BE2C (cell line): ENCODE measurements around the gene RARA.

Experiments
- DNase-seq: peaks from one replicate; pipeline ENCODE4 v3.0.0-alpha.2; 2020
- H3K27me3 ChIP-seq: fragments of 250-450 bp; sonication (Bioruptor Pico); 2 replicates; pipeline ENCODE4 v1.5.1; 2020; ENCODE audit warnings: mild to moderate bottlenecking
- H3K36me3 ChIP-seq: fragments of 250-450 bp; sonication (Bioruptor Pico); 2 replicates; pipeline ENCODE4 v1.5.1; 2020; ENCODE audit warnings: mild to moderate bottlenecking
- H3K4me1 ChIP-seq: fragments of 250-450 bp; sonication (Bioruptor Pico); 2 replicates; pipeline ENCODE4 v1.5.1; 2020
- H3K4me3 ChIP-seq: 2 replicates; pipeline ENCODE4 v1.5.1; 2011; ENCODE audit warnings: low read depth, low read length
- H3K9me3 ChIP-seq: fragments of 250-450 bp; sonication (Bioruptor Pico); 2 replicates; pipeline ENCODE4 v1.5.1; 2020
- CTCF ChIP-seq: IDR thresholded peaks from 2 replicates; pipeline ENCODE4 v1.5.1; 2012; ENCODE audit warnings: mild to moderate bottlenecking, low read depth, low read length

The RARA gene

DNA sequence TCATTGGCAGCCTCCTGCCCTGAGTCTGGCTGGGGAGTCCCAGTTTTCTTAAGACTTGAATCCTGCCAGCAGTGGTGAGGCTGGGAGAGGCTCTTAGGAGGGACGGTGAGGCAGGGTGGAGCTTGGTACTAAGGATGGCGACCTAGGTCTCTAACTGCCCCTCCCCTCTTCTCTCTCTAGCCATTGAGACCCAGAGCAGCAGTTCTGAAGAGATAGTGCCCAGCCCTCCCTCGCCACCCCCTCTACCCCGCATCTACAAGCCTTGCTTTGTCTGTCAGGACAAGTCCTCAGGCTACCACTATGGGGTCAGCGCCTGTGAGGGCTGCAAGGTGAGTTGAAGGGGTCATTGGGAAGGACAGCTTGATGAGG is 39.1 kb downstream of the RARA start:
- Histone ChIP-seq H3K4me3 (no peak overlapping the region), H3K27me3 (no peaks in the 10 kb centered on the region), H3K9me3 (no peaks in the 10 kb centered on the region), H3K36me3 (peaks cover 35% of the 10 kb centered on the region), H3K4me1 (peaks cover 79% of the 10 kb centered on the region)
- no peak for DNase-seq
- no peak for TF ChIP-seq CTCF

- H3K4me1 ChIP-seq, result peaks cover 81% of the 10 kb centered on the region
- peaks cover 40% of the 10 kb centered on the region for H3K36me3 ChIP-seq
- peak; percentile 51 for DNase-seq
- H3K4me3 ChIP-seq, result no peak overlapping the region
- H3K27me3 ChIP-seq, result no peaks in the 10 kb centered on the region
- no peak for TF ChIP-seq CTCF
- H3K9me3 ChIP-seq, result no peaks in the 10 kb centered on the region
Observed at GRCh38 chr17:40348562-40349476, 39.8 kb downstream of the RARA start.

GRCh38 chr17:40349477-40349894 is 40.5 kb downstream of the RARA start:
- Histone ChIP-seq H3K27me3 (no peaks in the 10 kb centered on the region), H3K4me3 (peak overlapping the region; percentile 36; the same call in 1 of the 2 replicates), H3K9me3 (no peaks in the 10 kb centered on the region), H3K36me3 (peaks cover 46% of the 10 kb centered on the region), H3K4me1 (peaks cover 81% of the 10 kb centered on the region)
- no peak for DNase-seq
- TF ChIP-seq CTCF, result no peak

- peak; percentile 88 for DNase-seq
- peaks cover 81% of the 10 kb centered on the region for H3K4me1 ChIP-seq
- peak overlapping the region; percentile 36 for H3K4me3 ChIP-seq
- H3K27me3 ChIP-seq, result no peaks in the 10 kb centered on the region
- no peaks in the 10 kb centered on the region for H3K9me3 ChIP-seq
- peaks cover 50% of the 10 kb centered on the region for H3K36me3 ChIP-seq
- TF ChIP-seq CTCF, result no peak
Observed at GRCh38 chr17:40349895-40350688, 41.1 kb downstream of the RARA start.

GRCh38 chr17:40350689-40351358 is 41.8 kb downstream of the RARA start:
- peak; percentile 83 for DNase-seq
- Histone ChIP-seq H3K4me3 (peak overlapping the region; percentile 45), H3K27me3 (no peaks in the 10 kb centered on the region), H3K4me1 (peaks cover 81% of the 10 kb centered on the region), H3K9me3 (no peaks in the 10 kb centered on the region), H3K36me3 (peaks cover 57% of the 10 kb centered on the region)
- no peak for TF ChIP-seq CTCF
